K562 (cell line): ENCODE data around the gene GSDME. TPM values are rescaled to one million over a fixed set of nuclear protein-coding genes. Genes with fewer than 3 reads are reported as not detected.

Experiments
- ATAC-seq: fragments of 200-7000 bp; cut with Tn5 transposase; 3 replicates; pipeline ENCODE4 v1.9.1; 2020; ENCODE audit warnings: moderate library complexity
- BruUV-seq: library from RNA; stranded (reverse); fragments of 400-500 nt; replicated peaks from 2 replicates; lab custom pipeline; 2021; lab: Mats Ljungman, UMichigan
- CTCF ChIA-PET: fragments of 300-600 bp; formaldehyde crosslinking; extraction: SDS; loops from one replicate; lab custom pipeline; 2021; ENCODE audit warnings: low intra/inter-chr PET ratio; lab: Yijun Ruan, JAX
- POLR2A ChIA-PET: fragments of 300-600, 350-650 bp; sonication (Branson Sonifier 250); formaldehyde crosslinking; extraction: SDS; loops from one replicate; lab custom pipeline; 2021; ENCODE audit warnings: antibody characterized with exemption, inconsistent platforms; lab: Yijun Ruan, JAX
- DNase-seq, 4 experiments: peaks; one replicate each; pipeline versions ENCODE4 v3.0.0 to v3.0.0-alpha.2; 2011 to 2018; ENCODE audit warnings: low spot score in 3 of 4, mixed read lengths in 3 of 4; ENCODE audit errors: extremely low read depth in 1 of 4
- FAIRE-seq: peaks from 2 replicates; lab custom pipeline; 2011; peaks lifted over from hg19 to GRCh38; lab: Jason Lieb, UNC
- H2AFZ ChIP-seq: 2 replicates; pipeline ENCODE4 v1.6.0; 2011; ENCODE audit warnings: low read depth, low read length, control low read depth, inconsistent platforms
- H3K27ac ChIP-seq: fragments of 200-600 bp; 3 replicates; pipeline ENCODE4 v1.8.0; 2011; ENCODE audit warnings: low read depth, mild to moderate bottlenecking, control low read depth, inconsistent platforms, low read length, moderate library complexity, mixed read lengths; ENCODE audit errors: extremely low read depth
- H3K27me3 ChIP-seq, 2 experiments: fragments of 300-600 bp in 1 of 2; 2 replicates in 1 of 2; 3 replicates in 1 of 2; pipeline versions ENCODE4 v1.6.0 to v1.8.0; 2011; ENCODE audit warnings: inconsistent platforms in 2 of 2, low read length in 2 of 2, mild to moderate bottlenecking in 1 of 2, mixed read lengths in 1 of 2, moderate library complexity in 1 of 2; ENCODE audit not compliant: control insufficient read depth in 2 of 2, insufficient read depth in 2 of 2
- H3K36me3 ChIP-seq: fragments of 300-600 bp; 3 replicates; pipeline ENCODE4 v1.8.0; 2011; ENCODE audit warnings: mild to moderate bottlenecking, low read length, inconsistent platforms; ENCODE audit not compliant: control insufficient read depth, insufficient read depth
- H3K4me1 ChIP-seq, 2 experiments: fragments of 200-600 bp in 1 of 2; replicated peaks in 1 of 2; 2 replicates in 1 of 2; 3 replicates in 1 of 2; pipeline versions ENCODE4 v1.5.1 to v1.8.0; 2011; ENCODE audit warnings: inconsistent platforms in 2 of 2, low read length in 2 of 2, mild to moderate bottlenecking in 1 of 2, mixed read lengths in 1 of 2, moderate library complexity in 1 of 2; ENCODE audit not compliant: control insufficient read depth in 2 of 2, insufficient read depth in 2 of 2
- H3K4me2 ChIP-seq: 2 replicates; pipeline ENCODE4 v1.6.1; 2011; ENCODE audit warnings: low read length, control low read depth, inconsistent platforms, mixed read lengths; ENCODE audit not compliant: insufficient read depth
- H3K4me3 ChIP-seq: fragments of 200-600 bp; sonication (generic), shearing (Covaris generic); 2 replicates; pipeline ENCODE4 v1.5.1; 2016; ENCODE audit warnings: control low read depth, inconsistent platforms
- H3K79me2 ChIP-seq: fragments of 200-600 bp; 3 replicates; pipeline ENCODE4 v1.8.0; 2011; ENCODE audit warnings: low read length, inconsistent platforms; ENCODE audit not compliant: control insufficient read depth, insufficient read depth
- H3K9ac ChIP-seq, 2 experiments: 2 replicates each; pipeline versions ENCODE4 v1.6.0 to v1.6.1; 2011; ENCODE audit warnings: low read depth in 2 of 2, low read length in 2 of 2, control low read depth in 1 of 2, inconsistent platforms in 1 of 2, mild to moderate bottlenecking in 1 of 2, mixed read lengths in 1 of 2; ENCODE audit not compliant: insufficient read depth in 1 of 2
- H3K9me1 ChIP-seq: one replicate; pipeline ENCODE4 v1.6.0; 2011; ENCODE audit warnings: inconsistent platforms, mild to moderate bottlenecking, low read length, moderate library complexity; ENCODE audit not compliant: control insufficient read depth, insufficient read depth
- H3K9me3 ChIP-seq: replicated peaks from 2 replicates; pipeline ENCODE4 v1.5.1; 2011; ENCODE audit warnings: low read depth, low read length, inconsistent platforms; ENCODE audit not compliant: control insufficient read depth, insufficient read depth
- H4K20me1 ChIP-seq: replicated peaks from 2 replicates; pipeline ENCODE4 v1.6.1; 2011; ENCODE audit warnings: low read length, inconsistent platforms, mixed read lengths; ENCODE audit not compliant: control insufficient read depth, insufficient read depth
- CXXC5 ChIP-seq: fragments of 250-450 bp; sonication (Bioruptor Pico); IDR thresholded peaks from 2 replicates; pipeline ENCODE4 v1.8.0; 2022; ENCODE audit warnings: inconsistent platforms, mild to moderate bottlenecking, moderate library complexity
- KLF6 ChIP-seq: fragments of 250-450 bp; sonication (Bioruptor Pico); IDR thresholded peaks from 2 replicates; pipeline ENCODE4 v1.4.0; 2020; ENCODE audit warnings: mild to moderate bottlenecking, moderate library complexity, borderline replicate concordance
- MYNN ChIP-seq, 2 experiments: sonication (generic); formaldehyde crosslinking in 1 of 2; IDR thresholded peaks; 2 replicates each; pipeline versions ENCODE4 v1.5.0 to v1.6.1; 2016 to 2020; ENCODE audit warnings: antibody characterized with exemption in 1 of 2, missing genetic modification reagents in 1 of 2
- NBN ChIP-seq: fragments of 450-650 bp; IDR thresholded peaks from 2 replicates; pipeline ENCODE4 v1.6.1; 2016; ENCODE audit warnings: low read depth, mild to moderate bottlenecking
- SLC30A9 ChIP-seq: fragments of 250-450 bp; sonication (Bioruptor Pico); IDR thresholded peaks from 2 replicates; pipeline ENCODE4 v1.8.0; 2022; ENCODE audit warnings: mild to moderate bottlenecking, moderate library complexity
- SMAD1 ChIP-seq: fragments of 150-350 bp; IDR thresholded peaks from 2 replicates; pipeline ENCODE4 v1.6.1; 2014; ENCODE audit warnings: low read length, low read depth; ENCODE audit not compliant: partially characterized antibody
- STAG1 ChIP-seq: sonication (generic); formaldehyde crosslinking; IDR thresholded peaks from 2 replicates; pipeline ENCODE4 v1.5.0; 2020; ENCODE audit warnings: missing genetic modification reagents, borderline replicate concordance
- TAL1 ChIP-seq: fragments of 450-650 bp; IDR thresholded peaks from 2 replicates; pipeline ENCODE4 v1.6.1; 2016; ENCODE audit warnings: mild to moderate bottlenecking
- TCF7 ChIP-seq: sonication (generic); IDR thresholded peaks from 2 replicates; pipeline ENCODE4 v1.6.1; 2016; ENCODE audit warnings: antibody characterized with exemption, borderline replicate concordance
- ZEB2 ChIP-seq: fragments of 450-650 bp; IDR thresholded peaks from 2 replicates; pipeline ENCODE4 v1.6.1; 2016
- ZNF174 ChIP-seq: fragments of 250-450 bp; sonication (Bioruptor Pico); IDR thresholded peaks from 2 replicates; pipeline ENCODE4 v1.4.0; 2020; ENCODE audit warnings: mild to moderate bottlenecking
- ZNF232 ChIP-seq: sonication (generic); formaldehyde crosslinking; IDR thresholded peaks from 2 replicates; pipeline ENCODE4 v1.8.0; 2022; ENCODE audit warnings: mild to moderate bottlenecking, missing genetic modification reagents
- WGBS: fragments of 100-300 bp; shearing (Covaris generic); methylation state at CpG from one replicate; pipeline ENCODE4 v1.1.6; 2016; ENCODE audit warnings: low coverage, mixed read lengths; ENCODE audit not compliant: insufficient coverage; ENCODE audit errors: missing lambda C conversion rate; 5-methylcytosine and 5-hydroxymethylcytosine counted together
- in situ Hi-C: fragments of 300-500 bp; cut with MboI; formaldehyde crosslinking; loops from 4 replicates; pipeline ENCODE4 v1.15.0; 2018; ENCODE audit warnings: inconsistent platforms, mixed read lengths
- intact Hi-C: fragments of 100-400 bp; cut with micrococcal nuclease; formaldehyde crosslinking; loops from 2 replicates; pipeline ENCODE4 v1.14.2; 2022
- polyA plus RNA-seq, 8 experiments: library from polyadenylated mRNA; depleted of rRNA in 4 of 8; stranded (reverse) in 5 of 8; unstranded in 3 of 8; fragments of >200 nt; fragmentation: Nextera tagmentation in 2 of 8; fragmentation: Illumina TruSeq in 1 of 8; extraction: Ambion mirVana in 2 of 8; extraction: Trizol in 1 of 8; gene quantifications; 2 replicates each; pipeline versions ENCODE4 v1.2.1 to v1.2.3, GENCODE V29; 2011 to 2014; ENCODE audit warnings: inconsistent platforms in 1 of 8, missing spikeins in 1 of 8
- total RNA-seq, 7 experiments: library from RNA; depleted of rRNA in 6 of 7; stranded (reverse); fragments of >200 nt in 6 of 7; fragmentation: Illumina TruSeq in 2 of 7; extraction: Trizol in 2 of 7; gene quantifications; 2 replicates each; pipeline versions ENCODE4 v1.2.1 to v1.2.3, GENCODE V29; 2011 to 2021; ENCODE audit warnings: low replicate concordance in 1 of 7
- TF ChIP-seq, protein P1 (sequence below), 3 experiments: fragments of 200-800 bp in 1 of 3; fragments of 250-450 bp in 1 of 3; fragments of 450-650 bp in 1 of 3; sonication (Bioruptor Pico) in 1 of 3; sonication (Bioruptor generic) in 1 of 3; formaldehyde crosslinking in 1 of 3; IDR thresholded peaks; 2 replicates each; pipeline versions ENCODE4 v1.6.1 to v1.8.0; 2016 to 2022; ENCODE audit warnings: mild to moderate bottlenecking in 2 of 3, missing genetic modification characterization in 2 of 3, missing compliant biosample characterization in 1 of 3, moderate library complexity in 1 of 3
- TF ChIP-seq, protein P2 (sequence below): fragments of 450-650 bp; formaldehyde crosslinking; IDR thresholded peaks from 2 replicates; pipeline ENCODE4 v1.4.0; 2020; ENCODE audit warnings: mild to moderate bottlenecking
- TF ChIP-seq, protein P3 (sequence below): fragments of 200-400 bp; formaldehyde crosslinking; IDR thresholded peaks from 2 replicates; pipeline ENCODE4 v1.6.1; 2017; ENCODE audit warnings: mild to moderate bottlenecking, low read depth, low read length, moderate library complexity
- TF ChIP-seq, protein P4 (sequence below): sonication (generic); IDR thresholded peaks from 2 replicates; pipeline ENCODE4 v1.6.1; 2016

Gene GSDME
- total and polyA plus RNA-seq, 9 of the 15 experiments (the other 6 are each of a cell fraction or from before 2014, with no cell fraction given), result 0.37 to 1.9 (median 0.62) TPM

DNA sequence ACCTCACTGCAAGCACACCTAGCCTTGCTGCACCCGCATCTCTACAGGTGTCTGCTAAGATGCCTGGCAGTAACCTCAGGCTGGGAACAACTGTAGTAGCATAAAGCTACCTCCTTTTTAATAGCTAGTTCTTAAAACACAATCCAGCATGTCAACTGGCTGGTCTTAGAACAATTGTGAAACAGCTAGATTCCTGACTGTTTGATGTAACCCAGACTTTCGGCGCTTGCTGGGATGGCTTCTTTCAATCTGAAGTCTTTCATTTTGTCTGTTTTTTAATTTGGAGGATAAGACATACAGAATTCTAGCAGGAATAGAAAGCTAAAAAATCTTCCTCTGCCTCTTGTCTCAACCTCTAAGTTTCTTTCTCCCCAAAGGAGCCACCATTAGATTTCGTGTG, 59.8 kb downstream of the GSDME start:
- DNase-seq (no peak), ATAC-seq (no peak), FAIRE-seq (no peak)
- POLR2A ChIA-PET, result interaction anchor here (0.8 kb wide), 1 partner anchor 9 kb away, joined by 3 read pairs; no protein-coding TSS in a partner anchor
- Histone ChIP-seq H3K4me1 (no peaks in the 10 kb centered on the region), H3K9ac (no peak overlapping the region), H3K27me3 (no peaks in the 10 kb centered on the region), H3K27ac (no peak overlapping the region), H2AFZ (no peak overlapping the region), H3K4me2 (no peak overlapping the region), H3K36me3 (no peaks in the 10 kb centered on the region), H3K4me3 (no peak overlapping the region), H3K79me2 (no peaks in the 10 kb centered on the region), H3K9me1 (no peaks in the 10 kb centered on the region), H4K20me1 (no peaks in the 10 kb centered on the region), H3K9me3 (no peaks in the 10 kb centered on the region)
- CTCF ChIA-PET, result no interaction called here
- WGBS, result 76% methylated on average over 4 of the region's 4 CpGs
- in situ Hi-C loops, result no loop called here
- intact Hi-C loops, result no loop called here
- BruUV-seq, result no TSS peak
- TF ChIP-seq TCF7 (no peak), ZEB2 (no peak), CXXC5 (no peak), STAG1 (CRISPR knock-in tag) (no peak), KLF6 (no peak), ZNF232 (CRISPR knock-in tag) (no peak), MYNN (IDR thresholded peaks at IDR 0.05) (no peak), MYNN (CRISPR knock-in tag; IDR thresholded peaks at IDR 0.05) (no peak), SMAD1 (no peak), ZNF174 (no peak), TAL1 (no peak), SLC30A9 (CRISPR knock-in tag) (no peak), NBN (no peak)
- TF ChIP-seq, protein P1, sequence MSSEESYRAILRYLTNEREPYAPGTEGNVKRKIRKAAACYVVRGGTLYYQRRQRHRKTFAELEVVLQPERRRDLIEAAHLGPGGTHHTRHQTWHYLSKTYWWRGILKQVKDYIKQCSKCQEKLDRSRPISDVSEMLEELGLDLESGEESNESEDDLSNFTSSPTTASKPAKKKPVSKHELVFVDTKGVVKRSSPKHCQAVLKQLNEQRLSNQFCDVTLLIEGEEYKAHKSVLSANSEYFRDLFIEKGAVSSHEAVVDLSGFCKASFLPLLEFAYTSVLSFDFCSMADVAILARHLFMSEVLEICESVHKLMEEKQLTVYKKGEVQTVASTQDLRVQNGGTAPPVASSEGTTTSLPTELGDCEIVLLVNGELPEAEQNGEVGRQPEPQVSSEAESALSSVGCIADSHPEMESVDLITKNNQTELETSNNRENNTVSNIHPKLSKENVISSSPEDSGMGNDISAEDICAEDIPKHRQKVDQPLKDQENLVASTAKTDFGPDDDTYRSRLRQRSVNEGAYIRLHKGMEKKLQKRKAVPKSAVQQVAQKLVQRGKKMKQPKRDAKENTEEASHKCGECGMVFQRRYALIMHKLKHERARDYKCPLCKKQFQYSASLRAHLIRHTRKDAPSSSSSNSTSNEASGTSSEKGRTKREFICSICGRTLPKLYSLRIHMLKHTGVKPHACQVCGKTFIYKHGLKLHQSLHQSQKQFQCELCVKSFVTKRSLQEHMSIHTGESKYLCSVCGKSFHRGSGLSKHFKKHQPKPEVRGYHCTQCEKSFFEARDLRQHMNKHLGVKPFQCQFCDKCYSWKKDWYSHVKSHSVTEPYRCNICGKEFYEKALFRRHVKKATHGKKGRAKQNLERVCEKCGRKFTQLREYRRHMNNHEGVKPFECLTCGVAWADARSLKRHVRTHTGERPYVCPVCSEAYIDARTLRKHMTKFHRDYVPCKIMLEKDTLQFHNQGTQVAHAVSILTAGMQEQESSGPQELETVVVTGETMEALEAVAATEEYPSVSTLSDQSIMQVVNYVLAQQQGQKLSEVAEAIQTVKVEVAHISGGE (CRISPR knock-in tag; IDR thresholded peaks at IDR 0.05), result no peak
- TF ChIP-seq, protein P2, sequence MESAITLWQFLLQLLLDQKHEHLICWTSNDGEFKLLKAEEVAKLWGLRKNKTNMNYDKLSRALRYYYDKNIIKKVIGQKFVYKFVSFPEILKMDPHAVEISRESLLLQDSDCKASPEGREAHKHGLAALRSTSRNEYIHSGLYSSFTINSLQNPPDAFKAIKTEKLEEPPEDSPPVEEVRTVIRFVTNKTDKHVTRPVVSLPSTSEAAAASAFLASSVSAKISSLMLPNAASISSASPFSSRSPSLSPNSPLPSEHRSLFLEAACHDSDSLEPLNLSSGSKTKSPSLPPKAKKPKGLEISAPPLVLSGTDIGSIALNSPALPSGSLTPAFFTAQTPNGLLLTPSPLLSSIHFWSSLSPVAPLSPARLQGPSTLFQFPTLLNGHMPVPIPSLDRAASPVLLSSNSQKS (CRISPR knock-in tag), result no peak
- TF ChIP-seq, protein P3, sequence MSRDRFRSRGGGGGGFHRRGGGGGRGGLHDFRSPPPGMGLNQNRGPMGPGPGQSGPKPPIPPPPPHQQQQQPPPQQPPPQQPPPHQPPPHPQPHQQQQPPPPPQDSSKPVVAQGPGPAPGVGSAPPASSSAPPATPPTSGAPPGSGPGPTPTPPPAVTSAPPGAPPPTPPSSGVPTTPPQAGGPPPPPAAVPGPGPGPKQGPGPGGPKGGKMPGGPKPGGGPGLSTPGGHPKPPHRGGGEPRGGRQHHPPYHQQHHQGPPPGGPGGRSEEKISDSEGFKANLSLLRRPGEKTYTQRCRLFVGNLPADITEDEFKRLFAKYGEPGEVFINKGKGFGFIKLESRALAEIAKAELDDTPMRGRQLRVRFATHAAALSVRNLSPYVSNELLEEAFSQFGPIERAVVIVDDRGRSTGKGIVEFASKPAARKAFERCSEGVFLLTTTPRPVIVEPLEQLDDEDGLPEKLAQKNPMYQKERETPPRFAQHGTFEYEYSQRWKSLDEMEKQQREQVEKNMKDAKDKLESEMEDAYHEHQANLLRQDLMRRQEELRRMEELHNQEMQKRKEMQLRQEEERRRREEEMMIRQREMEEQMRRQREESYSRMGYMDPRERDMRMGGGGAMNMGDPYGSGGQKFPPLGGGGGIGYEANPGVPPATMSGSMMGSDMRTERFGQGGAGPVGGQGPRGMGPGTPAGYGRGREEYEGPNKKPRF, result no peak
- TF ChIP-seq, protein P4, sequence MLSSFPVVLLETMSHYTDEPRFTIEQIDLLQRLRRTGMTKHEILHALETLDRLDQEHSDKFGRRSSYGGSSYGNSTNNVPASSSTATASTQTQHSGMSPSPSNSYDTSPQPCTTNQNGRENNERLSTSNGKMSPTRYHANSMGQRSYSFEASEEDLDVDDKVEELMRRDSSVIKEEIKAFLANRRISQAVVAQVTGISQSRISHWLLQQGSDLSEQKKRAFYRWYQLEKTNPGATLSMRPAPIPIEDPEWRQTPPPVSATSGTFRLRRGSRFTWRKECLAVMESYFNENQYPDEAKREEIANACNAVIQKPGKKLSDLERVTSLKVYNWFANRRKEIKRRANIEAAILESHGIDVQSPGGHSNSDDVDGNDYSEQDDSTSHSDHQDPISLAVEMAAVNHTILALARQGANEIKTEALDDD, result no peak
